ENCODE data around the gene AP3S2.

AP3S2 gene

DNA sequence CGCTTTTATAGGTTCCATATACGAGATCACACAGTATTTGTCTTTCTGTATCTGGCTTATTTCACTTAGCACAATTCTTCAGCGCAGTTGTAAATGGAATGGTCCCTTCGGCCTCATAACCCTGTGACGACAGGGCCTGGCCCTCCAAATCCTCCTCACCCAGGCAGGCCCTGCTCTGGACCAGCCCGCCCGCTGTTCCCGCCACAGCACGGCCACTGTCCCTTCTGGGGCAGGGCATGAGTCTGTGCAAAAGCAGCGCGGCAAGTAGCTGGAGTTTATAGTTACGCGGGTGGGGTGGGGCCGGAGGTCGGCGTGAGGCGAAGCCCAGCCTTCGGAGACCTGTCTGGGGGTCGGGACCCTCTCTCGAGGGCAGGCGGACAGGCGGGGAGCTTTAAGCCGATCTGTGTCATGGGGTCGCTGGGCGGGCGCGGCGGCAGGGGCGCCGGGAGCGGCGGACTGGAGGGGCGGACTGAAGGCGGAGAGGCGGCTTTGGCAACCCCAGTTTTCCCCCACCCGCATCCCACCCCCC is 18.4 kb upstream of the AP3S2 start:
- POLR2A ChIA-PET (ENCODE audit: low non-redundant PET) = no interaction called here
- peak; percentile 25 for DNase-seq (ENCODE audit: low spot score)
- peak overlapping the region; percentile 68 for H3K27ac ChIP-seq
- CTCF ChIA-PET = interaction anchor here (0.6 to 1.1 kb wide), 2 partner anchors 24 to 157 kb away, joined by 3 to 5 read pairs; no protein-coding TSS in a partner anchor
- TF ChIP-seq, protein P1, sequence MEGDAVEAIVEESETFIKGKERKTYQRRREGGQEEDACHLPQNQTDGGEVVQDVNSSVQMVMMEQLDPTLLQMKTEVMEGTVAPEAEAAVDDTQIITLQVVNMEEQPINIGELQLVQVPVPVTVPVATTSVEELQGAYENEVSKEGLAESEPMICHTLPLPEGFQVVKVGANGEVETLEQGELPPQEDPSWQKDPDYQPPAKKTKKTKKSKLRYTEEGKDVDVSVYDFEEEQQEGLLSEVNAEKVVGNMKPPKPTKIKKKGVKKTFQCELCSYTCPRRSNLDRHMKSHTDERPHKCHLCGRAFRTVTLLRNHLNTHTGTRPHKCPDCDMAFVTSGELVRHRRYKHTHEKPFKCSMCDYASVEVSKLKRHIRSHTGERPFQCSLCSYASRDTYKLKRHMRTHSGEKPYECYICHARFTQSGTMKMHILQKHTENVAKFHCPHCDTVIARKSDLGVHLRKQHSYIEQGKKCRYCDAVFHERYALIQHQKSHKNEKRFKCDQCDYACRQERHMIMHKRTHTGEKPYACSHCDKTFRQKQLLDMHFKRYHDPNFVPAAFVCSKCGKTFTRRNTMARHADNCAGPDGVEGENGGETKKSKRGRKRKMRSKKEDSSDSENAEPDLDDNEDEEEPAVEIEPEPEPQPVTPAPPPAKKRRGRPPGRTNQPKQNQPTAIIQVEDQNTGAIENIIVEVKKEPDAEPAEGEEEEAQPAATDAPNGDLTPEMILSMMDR (conservative IDR thresholded peaks at IDR 0.05; ENCODE audit: low read depth) = no peak

DNA sequence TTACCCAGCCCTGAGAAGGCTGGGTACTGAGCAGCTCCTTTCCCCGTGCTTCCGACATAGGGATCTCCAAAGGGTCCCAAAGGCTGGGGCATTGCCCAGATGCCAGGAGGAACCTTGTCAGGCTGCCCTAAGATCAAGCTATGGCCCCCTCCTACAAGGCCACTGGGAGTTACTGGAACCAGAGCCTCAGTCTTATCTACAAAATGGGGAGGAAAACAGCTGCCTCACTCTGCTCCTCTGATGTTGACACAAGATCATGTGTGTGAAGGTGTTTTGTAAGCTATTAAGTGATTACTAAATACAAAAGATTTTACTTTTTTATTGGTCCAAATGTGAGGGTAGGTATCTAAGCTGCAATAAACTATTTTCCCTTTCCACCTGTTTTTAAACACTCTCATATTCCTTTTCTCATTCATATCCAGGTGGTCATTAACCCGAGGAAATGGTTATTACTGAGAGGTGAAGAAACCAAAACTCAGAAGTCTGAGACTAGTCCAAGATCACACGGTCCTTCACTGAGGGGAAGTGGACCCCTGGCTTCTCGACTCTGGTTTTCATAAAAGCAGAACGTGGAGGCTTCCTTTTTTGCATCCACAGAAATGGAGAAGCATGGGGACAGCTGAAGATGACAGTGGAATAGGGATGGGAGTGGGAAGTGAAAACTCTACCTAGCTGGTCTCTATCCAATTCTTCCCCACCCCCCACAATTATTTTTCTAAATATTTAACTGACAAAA is 17.3 kb upstream of the AP3S2 start:
- DNase-seq (ENCODE audit: low spot score) = no peak
- CTCF ChIA-PET = interaction anchor here (0.6 kb wide), 1 partner anchor 176 kb away, joined by 3 read pairs; no protein-coding TSS in a partner anchor
- POLR2A ChIA-PET (ENCODE audit: low non-redundant PET) = no interaction called here
- H3K27ac ChIP-seq = no peak overlapping the region
- TF ChIP-seq, protein P1 (conservative IDR thresholded peaks at IDR 0.05; ENCODE audit: low read depth) = no peak

DNA sequence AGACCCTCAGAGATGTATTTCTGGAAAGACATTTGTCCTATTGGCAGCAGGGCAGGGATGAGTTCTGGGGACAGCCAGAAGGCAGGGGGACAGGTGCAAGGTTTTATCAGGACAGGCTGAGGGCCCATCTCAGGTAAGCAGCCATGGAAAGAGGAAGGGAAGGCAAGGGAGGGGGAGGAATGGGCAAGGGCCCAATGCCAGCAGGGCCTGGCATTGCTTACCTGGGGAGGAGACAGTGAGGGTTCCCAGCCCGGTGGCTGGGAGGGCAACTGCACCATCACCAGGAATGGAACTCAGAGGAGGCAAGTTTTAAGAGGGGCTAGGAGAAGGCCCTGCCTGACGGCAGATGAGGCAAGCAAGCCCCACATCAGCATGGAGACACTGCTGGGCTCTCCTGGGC is 15.8 kb upstream of the AP3S2 start:
- POLR2A ChIA-PET (ENCODE audit: low non-redundant PET) = no interaction called here
- H3K27ac ChIP-seq = peak overlapping the region; percentile 0; the same call in 1 of the 2 replicates
- no peak for DNase-seq (ENCODE audit: low spot score)
- CTCF ChIA-PET = interaction anchor here (0.8 kb wide), 1 partner anchor 11 kb away, joined by 3 read pairs; no protein-coding TSS in a partner anchor
- TF ChIP-seq, protein P1 (conservative IDR thresholded peaks at IDR 0.05; ENCODE audit: low read depth) = no peak

DNA sequence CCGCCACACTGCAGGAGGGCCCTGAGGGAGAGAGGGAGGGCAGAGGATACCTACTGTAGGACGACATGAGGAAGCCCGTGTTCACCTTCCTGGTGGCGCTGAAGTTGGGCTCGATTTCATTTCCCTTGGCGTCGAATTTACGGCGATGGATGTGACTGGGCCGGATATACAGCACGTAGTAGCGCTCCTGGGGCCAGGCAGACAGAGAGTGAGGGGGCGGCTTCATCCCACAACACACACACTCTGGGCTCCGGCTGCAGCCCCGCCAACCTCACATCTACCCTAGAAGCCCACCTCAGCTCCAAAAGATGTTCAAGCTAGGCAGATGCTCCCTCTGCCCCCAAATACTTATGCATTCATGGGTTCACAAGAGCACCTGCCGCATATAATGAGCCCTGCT is 14.4 kb upstream of the AP3S2 start:
- DNase-seq (ENCODE audit: low spot score) = no peak
- CTCF ChIA-PET = no interaction called here
- no peak overlapping the region for H3K27ac ChIP-seq
- TF ChIP-seq, protein P1 (conservative IDR thresholded peaks at IDR 0.05; ENCODE audit: low read depth) = no peak
- POLR2A ChIA-PET (ENCODE audit: low non-redundant PET) = no interaction called here

DNA sequence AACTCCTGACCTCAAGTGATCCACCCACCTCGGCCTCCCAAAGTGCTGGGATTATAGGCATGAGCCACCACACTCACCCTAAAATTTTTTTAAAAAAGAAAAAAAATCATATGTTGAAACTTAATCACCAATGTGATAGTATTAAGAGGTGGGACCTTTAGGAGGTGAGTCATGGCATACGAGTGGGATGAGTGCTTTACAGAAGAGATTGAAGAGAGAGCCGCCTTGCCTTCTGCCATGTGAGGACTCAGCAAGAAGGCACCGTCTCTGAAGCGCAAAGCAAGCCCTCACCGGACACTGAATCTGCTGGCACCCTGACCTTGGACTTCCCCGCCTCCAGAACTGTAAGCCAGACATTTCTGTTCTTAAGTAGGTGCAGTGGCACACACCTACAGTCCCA is 13.5 kb upstream of the AP3S2 start:
- TF ChIP-seq, protein P1 (conservative IDR thresholded peaks at IDR 0.05; ENCODE audit: low read depth) = no peak
- POLR2A ChIA-PET (ENCODE audit: low non-redundant PET) = no interaction called here
- no peak for DNase-seq (ENCODE audit: low spot score)
- no peak overlapping the region for H3K27ac ChIP-seq
- CTCF ChIA-PET = no interaction called here

DNA sequence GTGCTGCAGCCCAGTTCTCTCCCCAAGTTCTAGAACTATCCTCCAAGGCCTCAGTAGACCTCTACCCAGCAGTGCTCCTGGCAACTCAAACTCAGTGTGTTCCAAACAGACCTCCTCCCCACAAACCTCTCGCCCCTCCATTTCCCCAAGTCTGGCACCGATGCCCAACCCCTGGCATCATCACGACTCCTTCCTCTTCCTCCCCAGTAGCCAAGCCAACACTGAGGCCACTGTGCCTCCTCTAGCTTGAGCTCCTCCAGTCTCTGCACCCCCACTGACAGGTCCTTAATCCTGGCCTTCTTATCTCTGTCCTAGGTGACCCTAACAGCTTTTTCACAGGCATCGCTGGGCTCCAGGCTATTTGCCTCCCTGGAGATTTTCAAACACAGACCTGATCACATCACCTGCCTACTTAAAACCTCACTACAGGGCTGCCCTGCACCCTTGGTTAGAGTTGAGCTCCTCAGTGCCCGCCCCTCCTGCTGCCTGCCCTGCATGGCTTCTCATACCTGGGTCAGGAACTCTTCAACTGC is 12.1 kb upstream of the AP3S2 start:
- CTCF ChIA-PET = no interaction called here
- TF ChIP-seq, protein P1 (conservative IDR thresholded peaks at IDR 0.05; ENCODE audit: low read depth) = no peak

More for the DNA sequence above, 12.1 kb upstream of the AP3S2 start:
- no peak for DNase-seq (ENCODE audit: low spot score)
- POLR2A ChIA-PET (ENCODE audit: low non-redundant PET) = no interaction called here
- no peak overlapping the region for H3K27ac ChIP-seq
